Lower lobe of right lung (tissue), 2 donors: ENCODE data around the gene PSMA1. TPM values are rescaled to one million over a fixed set of nuclear protein-coding genes. Genes with fewer than 3 reads are reported as not detected.
A peak's percentile ranks its signal among the peaks of the same experiment; 100 is the strongest.
"Not testable (repeated sequence)": the region's sequence is repeated elsewhere in the genome, so short reads cannot be mapped to it uniquely, and the experiment has no call there.

Experiments used
- ATAC-seq, 2 donors: fragments of 200-7000 bp; cut with Tn5 transposase; one replicate each; pipeline ENCODE4 v1.9.1; 2020 to 2022; ENCODE audit warnings: mild to moderate bottlenecking in 2 of 2, moderate library complexity in 2 of 2
- DNase-seq: peaks from one replicate; pipeline ENCODE4 v3.0.0-alpha.2; 2020
- H3K27ac ChIP-seq: fragments of 200-600 bp; one replicate; pipeline ENCODE4 v1.8.0; 2022
- H3K27me3 ChIP-seq: fragments of 200-600 bp; one replicate; pipeline ENCODE4 v1.8.0; 2022; ENCODE audit warnings: low read depth
- H3K36me3 ChIP-seq: fragments of 200-600 bp; one replicate; pipeline ENCODE4 v1.8.0; 2022; ENCODE audit warnings: mild to moderate bottlenecking
- H3K4me1 ChIP-seq: fragments of 200-600 bp; one replicate; pipeline ENCODE4 v1.8.0; 2022
- H3K4me3 ChIP-seq: fragments of 200-600 bp; one replicate; pipeline ENCODE4 v1.8.0; 2022; ENCODE audit warnings: mild to moderate bottlenecking
- H3K9me3 ChIP-seq: fragments of 200-600 bp; one replicate; pipeline ENCODE4 v1.8.0; 2022
- intact Hi-C: fragments of 100-400 bp; cut with DNase I; formaldehyde crosslinking; loops from one replicate; pipeline ENCODE4 v1.11.0; 2022
- total RNA-seq: library from RNA; stranded (reverse); fragmentation: NEBNext Ultra II Directional; extraction: Animal tissue kit (Norgen Biotek cat#: 25700); gene quantifications from one replicate; pipeline ENCODE4 v1.2.1, GENCODE V29; 2021
- TF ChIP-seq, protein P1 (sequence below): fragments of 200-600 bp; IDR thresholded peaks from one replicate; pipeline ENCODE4 v1.8.0; 2022; ENCODE audit warnings: antibody characterized with exemption, mild to moderate bottlenecking
- donor health status: DM: no; HTN: yes; CAD: no; lungs with severe emphysema.

The PSMA1 gene
- total RNA-seq, 1 donor from 2014 or later, result 121 TPM

DNA sequence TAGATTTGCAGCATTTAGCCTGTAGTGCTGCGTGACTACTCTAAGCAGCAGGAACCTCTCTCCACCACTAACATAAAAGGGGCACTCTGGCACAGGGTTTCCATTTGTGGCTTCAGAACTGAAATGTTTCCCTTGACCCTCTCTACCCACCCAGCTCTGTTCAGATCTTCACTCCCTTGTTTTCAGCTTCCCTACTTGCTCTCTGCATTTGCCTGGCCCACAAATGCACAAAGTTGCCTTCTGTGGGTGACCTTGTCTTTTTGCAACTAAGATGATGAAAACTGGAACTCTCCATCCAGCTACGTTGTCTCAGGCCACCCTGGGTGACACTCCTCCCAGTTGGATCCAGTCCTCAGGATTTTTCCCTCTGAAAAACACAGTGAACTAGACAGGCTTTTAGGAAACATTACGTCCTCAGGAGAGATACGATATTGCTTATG lies 19.8 kb upstream of the PSMA1 start:
- DNase-seq (no peak), ATAC-seq (peak; percentile 23 to 48)
- Histone ChIP-seq H3K4me3 (no peak overlapping the region), H3K9me3 (no peaks in the 10 kb centered on the region), H3K27ac (peak overlapping the region; percentile 40), H3K27me3 (no peaks in the 10 kb centered on the region), H3K4me1 (peaks cover 41% of the 10 kb centered on the region), H3K36me3 (no peaks in the 10 kb centered on the region)
- TF ChIP-seq, protein P1, sequence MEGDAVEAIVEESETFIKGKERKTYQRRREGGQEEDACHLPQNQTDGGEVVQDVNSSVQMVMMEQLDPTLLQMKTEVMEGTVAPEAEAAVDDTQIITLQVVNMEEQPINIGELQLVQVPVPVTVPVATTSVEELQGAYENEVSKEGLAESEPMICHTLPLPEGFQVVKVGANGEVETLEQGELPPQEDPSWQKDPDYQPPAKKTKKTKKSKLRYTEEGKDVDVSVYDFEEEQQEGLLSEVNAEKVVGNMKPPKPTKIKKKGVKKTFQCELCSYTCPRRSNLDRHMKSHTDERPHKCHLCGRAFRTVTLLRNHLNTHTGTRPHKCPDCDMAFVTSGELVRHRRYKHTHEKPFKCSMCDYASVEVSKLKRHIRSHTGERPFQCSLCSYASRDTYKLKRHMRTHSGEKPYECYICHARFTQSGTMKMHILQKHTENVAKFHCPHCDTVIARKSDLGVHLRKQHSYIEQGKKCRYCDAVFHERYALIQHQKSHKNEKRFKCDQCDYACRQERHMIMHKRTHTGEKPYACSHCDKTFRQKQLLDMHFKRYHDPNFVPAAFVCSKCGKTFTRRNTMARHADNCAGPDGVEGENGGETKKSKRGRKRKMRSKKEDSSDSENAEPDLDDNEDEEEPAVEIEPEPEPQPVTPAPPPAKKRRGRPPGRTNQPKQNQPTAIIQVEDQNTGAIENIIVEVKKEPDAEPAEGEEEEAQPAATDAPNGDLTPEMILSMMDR, result no peak
- intact Hi-C loops, result loop anchor here (10.0 kb wide), 1 partner anchor 365 kb away; no protein-coding TSS in a partner anchor

DNA sequence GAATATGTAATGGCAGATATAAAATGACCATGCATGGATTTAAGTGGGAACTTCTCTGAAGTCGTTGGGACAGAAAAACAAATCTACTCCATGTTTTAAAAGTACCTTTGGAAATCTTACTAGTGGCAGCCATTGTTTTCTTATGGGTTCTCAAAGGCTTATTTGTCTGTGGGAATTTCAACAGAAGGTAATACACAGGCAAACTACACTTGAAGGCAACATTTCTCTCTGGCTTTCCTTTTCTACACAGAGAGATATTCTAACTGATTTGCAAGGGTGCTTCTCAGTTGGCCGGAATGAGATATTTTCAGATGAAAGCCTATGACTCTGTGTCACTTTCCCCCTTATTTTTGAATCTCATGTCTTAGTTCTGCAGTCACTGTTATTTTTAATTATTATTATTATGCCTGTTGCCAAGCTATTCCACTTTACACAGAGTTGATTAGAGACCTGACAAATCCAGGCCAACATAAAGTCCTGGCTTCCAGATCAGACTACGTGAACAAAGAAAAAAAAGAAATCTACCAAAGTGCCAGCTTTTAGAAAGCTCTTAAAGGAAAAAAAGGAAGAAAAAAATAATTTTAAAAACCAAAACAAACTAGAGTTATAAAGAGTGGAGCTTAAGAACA lies 18.9 kb upstream of the PSMA1 start:
- H3K4me3 ChIP-seq, result no peak overlapping the region
- H3K9me3 ChIP-seq, result no peaks in the 10 kb centered on the region
- peak overlapping the region; percentile 40 for H3K27ac ChIP-seq
- H3K27me3 ChIP-seq, result no peaks in the 10 kb centered on the region
- intact Hi-C loops, result loop anchor here (10.0 kb wide), 1 partner anchor 366 kb away; no protein-coding TSS in a partner anchor
- DNase-seq, result no peak
- TF ChIP-seq, protein P1, result no peak
- no peak for ATAC-seq
- peaks cover 41% of the 10 kb centered on the region for H3K4me1 ChIP-seq
- no peaks in the 10 kb centered on the region for H3K36me3 ChIP-seq

DNA sequence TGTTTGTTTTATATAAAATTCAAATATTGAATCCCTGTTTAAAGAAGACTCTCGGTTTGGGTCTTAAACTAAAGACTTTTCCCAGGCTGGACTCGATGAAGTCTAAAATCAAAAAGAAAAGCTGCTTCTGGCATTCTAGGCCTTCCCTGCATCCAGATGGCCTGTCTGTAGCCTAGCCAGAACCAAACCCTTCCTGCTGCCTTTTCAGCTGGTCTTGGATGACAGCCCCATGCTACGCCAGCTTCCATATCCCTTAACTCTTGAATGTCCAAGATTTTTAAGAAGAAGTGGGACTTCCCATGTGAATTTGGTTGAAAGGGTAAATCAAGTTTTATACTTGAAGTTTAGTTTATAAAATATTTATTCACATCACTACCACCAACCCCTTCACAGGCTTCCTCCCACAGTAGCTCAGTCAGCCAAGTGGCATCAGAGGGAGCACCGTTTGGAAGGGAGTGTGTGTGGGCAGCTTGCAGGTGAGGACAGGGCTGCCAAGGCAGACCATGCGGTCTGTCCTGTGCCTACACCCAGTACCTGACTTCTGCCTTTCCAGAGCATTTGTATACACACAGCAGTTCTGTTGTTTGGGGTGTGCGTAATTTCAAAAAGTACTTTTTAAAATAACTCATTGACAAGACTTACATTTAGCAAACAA lies 18.2 kb upstream of the PSMA1 start:
- no peak overlapping the region for H3K4me3 ChIP-seq
- no peaks in the 10 kb centered on the region for H3K36me3 ChIP-seq
- DNase-seq (no peak), ATAC-seq (no peak)
- H3K4me1 ChIP-seq, result peaks cover 41% of the 10 kb centered on the region
- TF ChIP-seq, protein P1, result no peak
- intact Hi-C loops, result loop anchor here (10.0 kb wide), 1 partner anchor 366 kb away; no protein-coding TSS in a partner anchor
- no peaks in the 10 kb centered on the region for H3K9me3 ChIP-seq
- no peaks in the 10 kb centered on the region for H3K27me3 ChIP-seq
- H3K27ac ChIP-seq, result peak overlapping the region; percentile 49

DNA sequence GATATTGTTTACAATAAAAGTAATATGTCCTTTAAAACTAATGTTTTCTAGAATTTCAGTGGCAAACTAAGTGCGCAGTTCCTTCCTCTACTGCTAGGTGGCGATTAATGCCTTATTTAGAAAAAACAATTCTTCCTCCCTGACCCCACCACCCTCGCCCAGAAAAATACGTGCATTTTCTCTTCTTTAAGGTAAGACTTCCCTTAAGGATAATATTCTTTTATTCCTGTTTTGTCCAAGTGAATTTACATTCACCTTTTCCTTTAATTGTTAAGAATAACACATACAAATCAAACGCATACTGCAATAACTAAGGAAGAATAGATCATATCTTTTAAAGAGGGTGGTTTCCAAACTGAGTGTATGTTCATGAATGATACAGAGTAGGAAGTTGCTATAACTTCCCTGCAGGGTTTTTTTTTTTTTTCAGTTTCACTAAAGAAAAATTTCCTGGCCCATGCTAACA lies 17.0 kb upstream of the PSMA1 start:
- peak; percentile 47 to 56 for ATAC-seq
- peak overlapping the region; percentile 49 for H3K27ac ChIP-seq
- no peaks in the 10 kb centered on the region for H3K9me3 ChIP-seq
- H3K36me3 ChIP-seq, result no peaks in the 10 kb centered on the region
- TF ChIP-seq, protein P1, result peak; percentile 81
- H3K4me1 ChIP-seq, result peaks cover 41% of the 10 kb centered on the region
- no peaks in the 10 kb centered on the region for H3K27me3 ChIP-seq
- no peak for DNase-seq
- intact Hi-C loops, result loop anchor here (10.0 kb wide), 1 partner anchor 368 kb away; no protein-coding TSS in a partner anchor
- H3K4me3 ChIP-seq, result peak overlapping the region; percentile 10

DNA sequence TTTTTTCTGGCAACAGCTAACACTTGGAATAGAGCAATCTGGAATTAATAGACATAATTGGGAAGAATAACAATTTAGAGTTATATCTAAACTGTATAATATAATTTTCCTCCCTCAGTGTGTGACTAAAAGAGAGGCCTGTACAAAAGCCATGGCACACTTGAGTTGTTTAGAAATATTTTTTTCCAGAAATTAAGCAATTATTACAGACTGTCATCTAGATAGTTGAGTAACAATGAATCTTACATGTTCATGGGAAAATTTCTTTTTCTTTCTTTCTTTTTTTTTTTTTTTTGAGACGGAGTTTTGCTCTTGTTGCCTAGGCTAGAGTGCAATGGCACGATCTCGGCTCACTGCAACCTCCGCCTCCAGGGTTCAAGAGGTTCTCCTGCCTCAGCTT lies 15.0 kb upstream of the PSMA1 start:
- ATAC-seq, H3K4me3 ChIP-seq, H3K36me3 ChIP-seq, H3K9me3 ChIP-seq, DNase-seq, H3K27ac ChIP-seq, H3K27me3 ChIP-seq: not testable (repeated sequence)
- intact Hi-C loops, result loop anchor here (10.0 kb wide), 1 partner anchor 370 kb away; no protein-coding TSS in a partner anchor
- H3K4me1 ChIP-seq, result peaks cover 23% of the 10 kb centered on the region

DNA sequence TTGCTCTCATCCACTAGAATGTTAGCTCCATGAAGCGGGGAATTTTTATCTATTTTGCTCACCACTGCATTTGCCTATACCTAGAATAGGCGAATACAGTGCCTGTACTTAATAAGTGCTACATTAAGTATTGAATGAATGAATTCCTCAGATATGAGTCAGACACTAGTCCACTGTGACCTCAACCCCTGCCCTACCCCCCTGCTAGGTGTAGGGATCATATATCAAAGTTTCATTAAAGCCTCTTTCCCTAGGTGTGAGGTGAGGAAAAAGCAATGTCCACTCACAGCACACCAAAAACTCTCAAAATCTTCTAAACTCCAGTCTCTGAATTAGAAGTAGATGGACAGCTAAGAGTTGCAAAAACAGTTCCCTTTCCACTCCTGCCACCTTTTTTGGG lies 9.8 kb upstream of the PSMA1 start:
- H3K27me3 ChIP-seq, result no peaks in the 10 kb centered on the region
- ATAC-seq, result no peak
- intact Hi-C loops, result loop anchor here (10.0 kb wide), 1 partner anchor 375 kb away; no protein-coding TSS in a partner anchor
- no peaks in the 10 kb centered on the region for H3K9me3 ChIP-seq
- DNase-seq, result no peak
- TF ChIP-seq, protein P1, result no peak
- no peak overlapping the region for H3K27ac ChIP-seq
- no peaks in the 10 kb centered on the region for H3K36me3 ChIP-seq
- H3K4me1 ChIP-seq, result no peaks in the 10 kb centered on the region
- no peak overlapping the region for H3K4me3 ChIP-seq
